GM19467 (cell line): ENCODE results near the gene MND1.
"Not testable (repeated sequence)": the region's sequence is repeated elsewhere in the genome, so short reads cannot be mapped to it uniquely, and the experiment has no call there.

ENCODE experiments used
- ATAC-seq: cut with Tn5 transposase; IDR thresholded peaks from one replicate; pipeline ENCODE4 v1.9.1; 2021; ENCODE audit warnings: mild to moderate bottlenecking, moderate library complexity; ENCODE audit not compliant: unreplicated experiment

Gene MND1

GRCh38 chr4:153438916-153439756 is 94.6 kb downstream of the MND1 start:
- peak; percentile 55 for ATAC-seq

GRCh38 chr4:153439831-153440230 is 95.3 kb downstream of the MND1 start:
- no peak for ATAC-seq

GRCh38 chr4:153440475-153440874 is 96.0 kb downstream of the MND1 start:
- ATAC-seq = no peak

- no peak for ATAC-seq
Measured at GRCh38 chr4:153447175-153447905, 102.9 kb downstream of the MND1 start.

- ATAC-seq = no peak
Measured at GRCh38 chr4:153448003-153448731, 103.7 kb downstream of the MND1 start.

GRCh38 chr4:153449338-153449737 is 104.8 kb downstream of the MND1 start:
- ATAC-seq = no peak

- ATAC-seq = peak; percentile 34
Measured at GRCh38 chr4:153450544-153450917, 106.0 kb downstream of the MND1 start.

- not testable (repeated sequence) for ATAC-seq
Measured at GRCh38 chr4:153451145-153451544, 106.7 kb downstream of the MND1 start.

GRCh38 chr4:153451911-153452657 is 107.6 kb downstream of the MND1 start:
- ATAC-seq = no peak

- no peak for ATAC-seq
Measured at GRCh38 chr4:153452658-153453378, 108.3 kb downstream of the MND1 start.

- no peak for ATAC-seq
Measured at GRCh38 chr4:153453402-153453801, 108.9 kb downstream of the MND1 start.

- ATAC-seq = no peak
Measured at GRCh38 chr4:153458969-153459368, 114.5 kb downstream of the MND1 start.

- not testable (repeated sequence) for ATAC-seq
Measured at GRCh38 chr4:153461549-153461948, 117.1 kb downstream of the MND1 start.

- ATAC-seq = no peak
Measured at GRCh38 chr4:153464068-153464467, 119.6 kb downstream of the MND1 start.
